Ureter (tissue), 1 donor: Measurements from ENCODE around the gene KCNMA1. TPM values are rescaled to one million over a fixed set of nuclear protein-coding genes. Genes with fewer than 3 reads are reported as not detected.

Source experiments
- DNase-seq: peaks from one replicate; pipeline ENCODE4 v3.0.0-alpha.2; 2020; ENCODE audit warnings: low spot score
- total RNA-seq: library from RNA; stranded (reverse); gene quantifications from one replicate; pipeline ENCODE4 v1.2.4, GENCODE V29; 2023
- donor health status: DM: yes; HTN: yes; CAD: no.

The KCNMA1 gene
- total RNA-seq, 1 donor from 2014 or later, result 87.9 TPM

DNA sequence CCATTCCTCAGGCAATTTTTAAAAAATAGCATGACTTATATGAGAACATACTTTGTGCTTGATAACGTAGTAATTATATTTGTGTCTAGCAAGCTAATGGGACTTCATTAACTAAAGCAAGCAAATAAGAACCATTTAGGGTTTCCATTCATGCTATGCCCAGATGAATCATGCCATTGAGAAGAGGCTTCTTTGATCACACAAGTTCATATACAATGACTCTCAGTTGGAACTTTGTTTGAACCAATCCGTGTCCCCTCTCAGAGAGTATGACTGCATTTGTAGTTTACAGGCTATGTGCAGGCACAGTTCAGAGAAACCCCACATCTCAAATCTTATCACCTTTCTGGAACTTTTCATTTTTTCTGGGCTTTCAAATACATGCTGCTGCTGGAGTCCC is 614.2 kb downstream of the KCNMA1 start:
- no peak for DNase-seq

DNA sequence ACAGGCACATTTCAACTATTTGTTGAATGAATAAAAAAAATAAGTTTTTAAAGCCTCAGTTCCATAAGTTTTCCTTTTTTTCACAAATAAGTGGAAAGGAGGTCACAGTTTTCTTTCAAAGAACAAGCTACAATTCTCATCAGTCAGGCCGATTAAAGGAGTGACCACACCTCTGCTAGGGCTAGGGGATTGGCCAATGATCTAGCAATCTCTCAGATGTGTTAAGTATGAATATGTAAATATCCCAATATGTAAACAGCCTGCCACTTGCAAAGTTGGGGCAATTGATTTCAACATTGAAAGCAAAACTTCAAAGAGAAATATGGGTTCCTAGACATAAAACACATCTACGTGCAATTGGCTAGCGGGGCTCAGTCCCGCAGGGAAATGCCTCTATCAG is 614.9 kb downstream of the KCNMA1 start:
- no peak for DNase-seq

DNA sequence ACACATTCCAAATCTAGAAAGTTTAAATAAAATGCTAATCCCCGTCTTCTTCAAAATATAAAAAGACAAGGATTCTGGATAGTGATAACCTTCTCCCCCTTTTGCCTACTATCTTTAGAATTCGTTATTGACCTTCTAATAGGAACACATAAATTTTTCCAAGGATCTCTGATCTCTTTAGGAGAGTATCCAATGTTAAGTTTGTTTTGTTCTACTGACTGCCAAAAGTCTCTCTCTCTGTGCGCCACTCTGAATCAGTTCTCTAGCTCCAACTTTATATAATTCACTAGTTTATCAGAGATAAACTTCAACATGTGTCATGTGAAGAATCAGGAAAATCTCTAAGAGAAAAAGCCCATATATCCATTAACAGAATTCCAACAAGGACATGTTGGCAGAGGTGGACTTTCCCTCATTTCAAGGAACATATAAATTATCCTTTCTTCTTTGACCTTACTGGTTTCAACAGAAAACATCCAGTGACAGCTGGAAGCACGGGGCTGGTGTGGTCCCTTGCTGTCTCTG is 615.6 kb downstream of the KCNMA1 start:
- DNase-seq, result no peak

DNA sequence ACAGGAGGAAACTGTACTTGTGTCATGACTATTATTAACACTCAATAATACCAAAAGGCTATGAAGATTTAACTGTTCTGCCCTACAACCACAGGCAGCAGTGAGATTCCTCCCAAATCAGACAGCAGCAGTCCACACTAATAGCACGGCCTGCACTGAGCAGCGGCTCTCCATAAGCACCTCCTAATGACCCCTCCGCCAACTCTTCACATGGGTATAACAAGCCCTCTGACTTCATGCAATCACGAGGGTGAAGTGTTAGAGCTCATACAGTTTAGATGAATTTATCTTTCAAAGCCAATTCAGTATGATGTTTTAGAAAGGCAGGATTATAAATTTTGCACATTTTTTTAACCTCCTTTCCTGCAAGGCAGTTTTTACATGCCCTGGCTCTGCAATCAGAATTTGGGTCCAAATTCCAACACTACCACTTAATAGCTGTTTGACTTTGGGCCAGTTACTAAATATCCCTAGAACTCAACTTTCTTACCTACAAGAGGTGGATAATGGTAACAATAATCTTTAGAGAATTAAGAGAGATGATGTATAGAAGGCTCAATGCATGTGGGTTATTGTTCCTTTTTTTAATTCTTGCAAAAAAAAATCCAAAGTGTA is 617.1 kb downstream of the KCNMA1 start:
- no peak for DNase-seq

DNA sequence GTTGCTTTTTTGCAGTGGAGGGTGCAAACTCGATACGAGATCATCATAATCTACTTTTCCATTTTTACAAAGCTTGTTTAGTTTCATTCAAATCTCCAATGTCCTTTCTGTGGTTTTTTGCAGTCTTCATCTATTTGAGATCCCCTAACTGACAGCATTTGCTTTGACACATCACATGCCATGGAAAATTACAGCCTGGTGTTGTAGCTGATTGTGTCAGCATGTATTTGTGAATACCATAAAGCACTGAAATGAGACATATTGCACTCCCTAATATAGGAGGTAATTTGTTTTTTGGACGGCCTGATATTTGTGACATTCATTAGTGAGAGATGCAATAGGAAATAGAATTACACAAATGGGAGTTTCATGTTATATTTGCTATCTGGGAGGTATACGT is 620.8 kb downstream of the KCNMA1 start:
- DNase-seq, result no peak

DNA sequence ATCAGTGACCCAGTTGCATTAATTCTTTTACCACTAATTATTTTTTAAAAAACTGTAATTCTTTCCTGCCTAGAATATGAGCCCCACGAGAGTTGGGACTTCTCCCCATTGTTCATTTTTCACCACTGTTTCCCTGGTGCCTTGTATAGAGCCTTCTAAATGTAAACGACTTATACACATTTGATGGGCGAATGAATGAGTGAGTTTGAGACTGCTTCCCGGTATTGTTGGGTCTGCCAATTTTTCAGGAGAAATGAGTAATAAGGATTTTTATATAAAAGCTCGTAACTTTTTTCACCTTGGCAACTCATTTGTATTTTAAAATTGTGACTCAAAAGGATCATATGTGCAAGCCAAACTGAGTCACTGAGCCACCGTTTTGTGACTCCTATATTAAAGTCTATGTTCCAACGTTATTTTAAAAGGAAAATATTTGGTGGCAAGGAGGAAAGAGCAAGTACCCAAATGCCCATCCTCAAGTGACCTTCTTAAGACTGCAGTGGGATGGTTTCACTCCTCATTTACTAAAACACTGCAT is 621.3 kb downstream of the KCNMA1 start:
- DNase-seq, result no peak

DNA sequence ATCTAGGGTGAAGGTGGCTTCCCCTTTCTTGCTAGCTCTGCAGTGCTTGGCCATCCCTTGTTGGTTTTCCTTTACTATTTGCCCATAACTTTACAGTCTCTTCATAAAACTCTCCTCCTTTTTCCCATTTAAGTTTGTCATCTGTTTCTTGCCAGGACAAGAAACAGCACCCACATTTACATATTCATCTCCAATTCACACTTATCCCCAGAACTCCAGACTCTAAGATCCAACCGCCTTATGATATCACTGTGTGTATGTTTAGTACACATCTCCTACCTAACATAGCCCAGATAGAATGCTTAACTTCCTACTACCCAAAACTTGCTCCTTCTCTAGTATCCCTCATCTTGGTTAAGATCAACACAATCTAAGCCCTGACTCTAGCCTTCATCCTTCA is 622.2 kb downstream of the KCNMA1 start:
- no peak for DNase-seq

DNA sequence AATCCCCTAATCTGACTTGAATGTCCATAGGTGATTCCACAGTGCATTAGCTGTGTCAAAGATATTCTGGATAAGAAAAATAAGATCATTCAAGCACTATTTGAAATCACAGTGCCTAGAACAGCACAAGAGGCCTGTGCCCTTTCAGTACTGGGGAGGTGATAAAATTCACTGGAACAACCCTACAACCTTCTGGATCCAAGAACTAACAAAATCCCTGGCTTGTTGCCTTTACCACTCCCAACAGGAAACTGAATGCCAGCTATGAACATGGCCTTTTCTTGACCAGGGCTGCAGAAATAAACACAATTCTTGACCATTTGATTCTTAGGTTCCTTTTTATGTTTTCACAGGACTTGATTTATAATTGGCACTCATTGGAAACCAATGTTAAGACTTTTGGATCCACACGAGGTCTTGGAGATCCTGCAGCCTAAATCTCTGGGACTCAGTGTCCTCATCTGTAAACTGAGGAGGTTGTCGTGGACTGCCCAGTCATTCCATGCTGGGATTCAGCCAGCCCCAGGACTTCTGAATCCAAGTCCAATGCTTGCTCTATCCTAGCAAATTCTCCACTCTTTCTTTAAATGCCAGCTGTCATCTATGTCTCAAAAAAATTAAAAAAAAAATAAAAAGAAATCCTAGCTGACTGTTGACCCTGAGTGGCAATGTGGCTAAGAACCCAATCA is 624.7 kb downstream of the KCNMA1 start:
- DNase-seq, result no peak

DNA sequence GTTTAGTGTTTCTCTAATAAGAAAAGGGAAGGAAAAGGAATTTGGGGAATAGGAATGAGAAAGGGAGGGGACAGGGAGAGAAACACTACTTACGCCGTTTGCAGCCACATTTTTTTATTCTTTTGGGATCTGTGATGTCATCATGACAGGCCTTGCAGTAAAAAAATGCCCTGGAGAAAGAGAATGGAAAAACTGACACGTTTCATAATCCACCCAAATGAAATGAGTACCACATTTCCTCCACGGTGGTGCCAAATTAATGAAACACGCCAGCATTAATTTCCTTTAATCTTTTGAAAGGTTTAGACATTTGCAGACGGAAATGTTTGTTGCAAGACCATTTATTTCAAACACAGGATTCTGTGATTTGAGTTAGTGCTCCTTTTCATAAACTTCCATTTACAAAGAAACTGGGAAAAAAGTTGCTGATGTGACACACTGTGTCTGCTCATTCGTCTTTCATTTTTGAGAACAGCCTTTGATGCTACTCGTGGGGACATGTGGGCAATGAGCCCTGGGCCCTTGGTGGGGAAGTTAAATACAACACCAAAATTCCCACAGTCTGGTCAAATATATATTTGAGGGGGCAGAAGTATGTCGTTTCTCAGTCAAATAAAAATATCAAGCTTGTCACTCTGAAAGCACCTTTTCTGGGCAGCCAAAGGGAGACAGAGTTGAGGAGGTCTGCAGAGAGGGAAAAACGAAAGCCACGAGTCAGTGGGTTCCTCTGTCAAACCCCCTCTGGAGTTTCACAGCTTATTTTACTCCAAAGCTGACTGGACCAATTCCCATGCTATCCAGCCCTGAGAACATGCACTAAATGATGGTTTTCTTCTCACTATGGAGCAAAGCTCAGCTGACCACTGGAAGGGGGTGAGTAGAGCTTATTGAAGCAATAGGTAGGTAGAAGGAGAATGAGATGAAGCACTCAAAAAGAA is 625.5 kb downstream of the KCNMA1 start:
- DNase-seq, result no peak

DNA sequence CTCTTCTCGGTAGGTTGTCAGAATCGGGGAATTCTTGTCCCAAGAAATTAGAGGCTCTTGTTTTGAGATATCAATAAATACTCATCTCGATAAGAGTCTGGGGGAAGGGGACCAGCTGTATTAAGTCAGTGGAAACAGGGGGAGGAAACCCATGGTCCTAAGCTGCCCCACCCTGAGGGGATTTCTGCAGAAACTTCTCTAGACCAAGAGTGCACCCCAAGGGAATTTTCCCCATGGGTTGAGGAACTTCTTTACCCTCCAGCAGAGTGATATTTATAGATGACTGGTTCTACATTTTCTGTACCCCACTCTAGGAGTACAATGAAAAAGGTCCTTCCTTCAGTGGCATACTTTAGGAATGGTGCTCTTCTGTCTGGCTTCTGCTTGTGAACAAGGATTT is 627.2 kb downstream of the KCNMA1 start:
- no peak for DNase-seq

DNA sequence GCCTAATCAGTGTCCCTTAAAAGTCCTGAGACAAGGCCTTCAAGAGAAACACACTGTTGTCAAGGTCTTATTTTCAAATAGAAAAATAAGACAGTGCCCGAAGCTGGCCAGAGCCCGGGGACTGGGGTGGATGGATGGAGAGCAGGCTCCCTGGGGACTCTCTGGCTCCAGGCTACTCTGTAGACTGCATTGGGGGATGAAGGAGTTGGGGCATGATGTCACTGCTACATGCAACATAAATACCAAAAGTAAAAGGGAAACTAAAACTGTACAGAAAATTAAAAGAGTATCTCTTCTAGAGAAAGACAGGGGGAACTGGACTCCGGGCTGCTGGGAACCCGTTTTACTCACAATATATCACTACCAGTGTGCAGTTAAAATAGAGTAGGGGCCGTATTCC is 629.8 kb downstream of the KCNMA1 start:
- no peak for DNase-seq

DNA sequence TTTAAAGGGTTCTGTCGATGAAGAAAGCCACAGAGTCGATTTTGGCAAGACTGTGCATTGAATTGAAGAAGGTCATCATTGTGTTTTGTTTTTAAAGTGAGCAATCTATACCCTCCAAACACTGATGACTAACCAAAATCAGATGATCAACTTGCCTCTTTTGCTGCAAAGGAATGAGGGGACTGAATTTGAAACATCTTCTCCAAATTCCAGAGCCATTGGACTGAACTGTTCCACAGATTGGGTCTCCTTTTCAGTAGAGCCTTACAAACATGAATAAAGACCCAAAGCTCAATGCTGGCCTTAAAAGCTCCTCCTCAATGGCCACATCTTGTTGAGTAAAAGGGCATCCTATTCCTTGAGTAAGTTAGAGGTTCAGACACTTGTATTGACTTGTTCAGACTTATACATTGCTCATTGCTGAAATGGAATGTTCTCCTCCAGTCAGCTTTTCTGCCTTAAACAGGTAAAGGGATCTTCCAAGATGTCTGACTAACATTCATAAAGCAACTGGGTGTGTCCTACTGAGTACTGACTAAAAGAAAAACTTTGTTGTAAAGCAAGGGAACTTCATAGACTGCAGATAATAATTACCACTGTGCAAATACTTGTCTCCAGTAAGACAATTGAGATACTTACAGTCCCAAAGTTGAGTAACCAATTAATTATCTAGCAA is 630.6 kb downstream of the KCNMA1 start:
- no peak for DNase-seq

DNA sequence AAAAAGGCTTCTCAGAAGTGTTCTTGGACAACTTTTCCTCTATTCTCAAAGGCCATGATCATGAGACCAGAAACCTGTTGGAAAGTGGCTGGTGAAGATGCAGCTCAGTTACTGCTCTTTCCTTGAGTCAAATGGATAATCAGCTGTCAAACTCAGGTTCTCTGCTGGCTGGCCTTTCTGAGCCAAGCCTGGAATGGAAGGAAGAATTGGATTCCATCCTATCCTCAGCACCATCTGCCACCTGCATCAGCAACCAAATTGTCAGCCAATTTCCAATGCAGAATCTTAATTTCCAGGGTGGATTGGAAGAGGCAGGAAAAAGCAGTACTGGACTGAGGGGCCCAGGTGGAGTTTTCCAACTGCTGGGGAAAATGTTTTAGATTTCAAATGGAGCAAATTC is 631.7 kb downstream of the KCNMA1 start:
- DNase-seq, result no peak

DNA sequence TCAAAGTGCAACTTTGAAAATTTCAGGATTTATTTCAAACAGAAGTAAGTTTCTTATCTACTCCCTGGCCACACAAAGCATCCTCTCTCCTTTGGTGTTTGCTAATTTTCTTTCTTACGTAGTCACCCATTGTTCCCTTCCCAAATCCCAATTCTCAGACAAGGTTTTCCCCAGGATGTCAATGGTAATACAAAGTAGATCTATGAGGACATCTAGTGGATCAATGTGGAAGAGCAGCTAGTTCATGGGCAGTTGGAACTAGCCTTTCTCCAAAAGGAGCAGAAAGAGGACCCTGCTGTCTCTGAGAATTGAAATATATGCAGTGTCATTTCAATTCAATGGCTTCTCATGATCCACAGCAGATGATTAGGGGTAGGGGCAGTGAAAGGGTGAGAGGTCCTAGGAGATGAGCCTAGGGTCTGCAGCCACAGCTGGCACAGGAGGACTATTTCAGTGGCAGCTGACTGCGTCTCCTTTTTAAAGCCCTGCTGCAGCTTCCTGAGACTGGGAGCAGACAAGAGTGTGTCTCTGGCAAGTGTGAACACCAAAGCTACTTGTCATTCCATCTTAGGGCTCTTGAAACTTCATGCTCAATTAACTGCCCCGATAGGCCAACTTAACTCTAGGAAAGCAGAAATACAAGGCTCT is 632.6 kb downstream of the KCNMA1 start:
- DNase-seq, result no peak

DNA sequence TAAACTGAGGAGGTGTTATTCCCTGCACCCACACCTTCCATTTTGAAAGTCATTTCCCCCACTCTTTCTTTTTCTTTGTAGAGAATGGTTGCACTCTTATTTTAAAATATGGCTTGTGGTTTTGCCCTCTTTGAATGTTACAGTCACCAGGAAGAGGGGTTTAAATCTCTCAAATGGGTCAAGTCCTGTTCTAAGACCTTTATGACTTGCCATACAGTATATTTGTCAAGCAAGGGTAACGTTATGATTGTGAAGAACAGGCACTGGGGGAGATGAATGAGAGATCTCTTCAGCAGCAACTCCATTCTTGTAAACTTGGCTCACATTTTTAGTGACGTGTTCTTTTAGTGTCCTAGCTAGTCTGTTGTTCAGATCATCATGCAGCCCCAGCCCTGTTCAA is 634.7 kb downstream of the KCNMA1 start:
- no peak for DNase-seq

DNA sequence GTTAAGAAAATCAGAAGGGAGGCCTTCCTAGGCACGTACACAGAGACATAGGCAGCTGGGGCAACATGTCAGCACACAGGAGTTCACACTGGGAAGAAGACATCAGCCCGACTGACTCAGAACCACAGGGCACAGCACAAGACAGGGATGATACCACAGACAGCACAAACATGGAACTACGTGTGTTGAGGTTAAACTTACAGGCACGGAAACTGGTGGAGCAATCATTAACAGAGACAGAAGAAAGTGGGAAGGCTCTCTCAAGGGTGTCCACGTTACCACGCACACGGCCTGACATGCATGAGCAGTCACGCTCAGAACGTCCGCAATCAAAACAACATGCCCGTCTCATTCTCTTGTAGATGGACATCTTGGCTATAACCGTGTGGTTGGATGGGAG is 636.4 kb downstream of the KCNMA1 start:
- no peak for DNase-seq

DNA sequence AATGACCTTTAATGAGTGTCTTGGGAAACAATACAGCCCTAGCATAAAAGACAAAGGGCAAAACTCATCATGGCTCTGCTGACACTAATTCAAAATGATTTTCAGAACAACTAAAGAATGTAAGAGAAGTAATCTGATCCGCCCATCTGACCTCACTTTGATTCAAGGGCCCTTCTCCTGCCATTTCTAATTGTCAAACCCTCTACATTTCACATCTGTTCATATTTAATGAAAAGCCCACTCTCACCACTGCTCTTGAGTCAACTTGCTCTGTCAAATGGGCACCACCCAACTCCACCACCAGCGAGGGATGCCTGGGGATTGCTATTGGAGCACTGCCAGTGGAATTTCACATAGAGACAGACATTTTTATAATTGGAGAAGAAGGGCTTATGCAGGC is 639.2 kb downstream of the KCNMA1 start:
- no peak for DNase-seq

DNA sequence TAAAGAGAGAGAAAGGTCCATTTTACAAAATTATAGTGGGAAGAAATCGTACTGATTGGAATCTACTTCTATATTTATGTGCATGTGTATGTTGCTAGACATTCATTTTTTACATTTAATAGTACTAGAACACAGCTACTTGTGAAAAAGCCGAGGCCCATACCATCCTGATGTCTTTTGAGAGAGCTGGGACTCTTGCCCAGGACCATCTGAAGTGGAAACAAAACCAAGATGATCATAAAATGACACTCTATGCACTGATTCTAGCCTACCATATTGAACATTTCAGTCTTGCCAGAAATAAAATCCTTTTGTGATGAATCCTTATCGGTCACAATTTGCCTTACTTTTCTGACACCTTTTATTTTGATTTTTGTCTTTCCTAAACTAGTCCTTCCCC is 640.0 kb downstream of the KCNMA1 start:
- DNase-seq, result no peak

DNA sequence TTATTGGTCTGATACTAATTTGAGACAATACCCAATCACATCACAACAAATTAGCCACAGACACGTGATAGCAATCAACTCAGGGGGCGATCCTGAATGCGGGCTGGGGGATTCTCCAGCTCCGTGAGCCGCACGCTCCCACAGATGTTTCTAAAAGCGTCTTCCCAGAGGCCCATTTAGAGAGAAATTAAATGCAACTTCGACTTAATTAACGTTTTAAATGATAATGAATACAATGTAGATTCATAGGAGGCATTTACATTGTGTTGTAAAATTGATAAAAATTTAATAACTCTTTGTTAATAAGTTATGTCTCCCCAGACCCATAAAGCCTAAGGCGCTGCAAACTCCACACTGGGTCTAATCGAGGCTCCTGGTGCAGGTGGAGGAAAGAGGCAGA is 642.6 kb downstream of the KCNMA1 start:
- no peak for DNase-seq

DNA sequence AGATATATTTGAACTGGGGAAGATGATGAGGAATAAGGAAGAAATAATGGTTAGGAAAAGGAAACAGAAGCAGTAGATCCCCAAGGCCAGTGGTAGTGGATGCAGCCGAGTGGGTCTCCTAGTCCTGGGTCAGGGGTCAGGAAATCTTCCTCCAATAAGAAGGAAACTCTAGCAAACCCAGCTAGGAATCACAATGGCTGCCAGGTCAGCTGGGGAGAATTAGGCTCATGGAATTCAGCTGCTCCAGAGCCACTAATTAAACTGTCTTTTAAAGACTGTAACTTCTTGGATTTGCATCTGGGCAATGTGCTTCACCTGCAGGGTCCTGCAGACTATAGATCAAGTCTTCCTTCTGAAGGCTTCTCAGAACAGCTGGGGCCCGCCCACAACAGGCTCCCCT is 644.4 kb downstream of the KCNMA1 start:
- DNase-seq, result no peak

DNA sequence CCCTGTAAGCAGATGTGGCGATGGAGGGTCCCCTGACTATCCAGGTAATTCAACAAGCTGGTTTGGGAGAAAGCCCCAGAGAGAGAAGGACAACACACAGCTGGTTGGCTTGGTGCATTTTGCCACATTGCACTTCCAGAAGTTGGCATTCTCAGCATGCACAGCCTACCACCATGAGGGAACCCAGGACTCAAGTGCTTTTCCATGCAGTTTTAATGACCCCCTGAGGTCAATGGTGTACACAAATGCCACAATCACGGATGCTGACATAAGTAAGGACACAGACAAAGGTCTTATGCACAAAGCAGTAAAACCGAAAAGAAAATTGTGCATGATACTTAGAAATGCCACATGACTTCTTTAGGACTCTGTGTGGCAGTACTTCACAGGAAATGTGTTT is 645.1 kb downstream of the KCNMA1 start:
- DNase-seq, result no peak
